GM18951 (cell line): ENCODE data around the gene MYO1E.

Source experiments
- POLR2A ChIP-seq: IDR thresholded peaks from 4 replicates; pipeline ENCODE4 v1.6.1; 2011; ENCODE audit warnings: mild to moderate bottlenecking; ENCODE audit not compliant: insufficient read length, insufficient read depth; ENCODE audit errors: extremely low read depth
- in situ Hi-C: fragments of 300-500 bp; cut with MboI; formaldehyde crosslinking; loops from one replicate; pipeline ENCODE4 v1.12.0; 2022; ENCODE audit warnings: low sequenced_read_pairs, mixed read lengths, inconsistent platforms; ENCODE audit not compliant: unreplicated experiment

The MYO1E gene

GRCh38 chr15:59242649-59243048 is 130.0 kb downstream of the MYO1E start:
- no peak for TF ChIP-seq POLR2A
- in situ Hi-C loops, result no loop called here

GRCh38 chr15:59240036-59240435 is 132.6 kb downstream of the MYO1E start:
- in situ Hi-C loops, result no loop called here
- no peak for TF ChIP-seq POLR2A

- TF ChIP-seq POLR2A, result peak; percentile 36
- in situ Hi-C loops, result no loop called here
These were observed 134.7 kb downstream of the MYO1E start for GRCh38 chr15:59237924-59238331.

- in situ Hi-C loops, result no loop called here
- TF ChIP-seq POLR2A, result no peak
These were observed 135.4 kb downstream of the MYO1E start for GRCh38 chr15:59237119-59237855.

GRCh38 chr15:59236394-59236793 is 136.3 kb downstream of the MYO1E start:
- TF ChIP-seq POLR2A, result no peak
- in situ Hi-C loops, result no loop called here

- in situ Hi-C loops, result no loop called here
- no peak for TF ChIP-seq POLR2A
These were observed 140.2 kb downstream of the MYO1E start for GRCh38 chr15:59232476-59232875.

- TF ChIP-seq POLR2A, result no peak
- in situ Hi-C loops, result no loop called here
These were observed 142.1 kb downstream of the MYO1E start for GRCh38 chr15:59230531-59231055.

GRCh38 chr15:59229453-59229852 is 143.2 kb downstream of the MYO1E start:
- no peak for TF ChIP-seq POLR2A
- in situ Hi-C loops, result no loop called here

GRCh38 chr15:59229015-59229414 is 143.7 kb downstream of the MYO1E start:
- in situ Hi-C loops, result no loop called here
- TF ChIP-seq POLR2A, result no peak

GRCh38 chr15:59227021-59227420 is 145.7 kb downstream of the MYO1E start:
- in situ Hi-C loops, result no loop called here
- TF ChIP-seq POLR2A, result no peak

GRCh38 chr15:59224474-59224873 is 148.2 kb downstream of the MYO1E start:
- in situ Hi-C loops, result no loop called here
- no peak for TF ChIP-seq POLR2A

- in situ Hi-C loops, result no loop called here
- TF ChIP-seq POLR2A, result no peak
These were observed 148.9 kb downstream of the MYO1E start for GRCh38 chr15:59223736-59224135.

- in situ Hi-C loops, result no loop called here
- TF ChIP-seq POLR2A, result no peak
These were observed 149.6 kb downstream of the MYO1E start for GRCh38 chr15:59222906-59223550.
